Tibial nerve (tissue), 4 donors: ENCODE measurements around the gene AHCYL2. TPM values are rescaled to one million over a fixed set of nuclear protein-coding genes. Genes with fewer than 3 reads are reported as not detected.
A peak's percentile ranks its signal among the peaks of the same experiment; 100 is the strongest.

Source experiments
- DNase-seq, 2 donors: peaks; one replicate each; pipeline ENCODE4 v3.0.0-alpha.2; 2019; ENCODE audit warnings: low spot score in 2 of 2
- H3K27ac ChIP-seq, 4 donors: fragments of 200-600 bp; sonication (generic) in 3 of 4; one replicate each; pipeline ENCODE4 v1.5.1; 2017 to 2019; ENCODE audit warnings: mild to moderate bottlenecking in 1 of 4
- H3K27me3 ChIP-seq, 2 donors: fragments of 200-600 bp; sonication (generic) in 1 of 2; one replicate each; pipeline versions ENCODE4 v1.5.1 to v1.6.0; 2017 to 2019
- H3K36me3 ChIP-seq, 3 donors: fragments of 200-600 bp; sonication (generic); one replicate each; pipeline ENCODE4 v1.5.1; 2018 to 2019
- H3K4me1 ChIP-seq, 4 donors: fragments of 200-600 bp; sonication (generic) in 3 of 4; one replicate each; pipeline ENCODE4 v1.5.1; 2017 to 2019
- H3K4me3 ChIP-seq, 4 donors: fragments of 200-600 bp; sonication (generic) in 3 of 4; one replicate each; pipeline ENCODE4 v1.5.1; 2017 to 2019; ENCODE audit warnings: mild to moderate bottlenecking in 1 of 4, moderate library complexity in 1 of 4
- H3K9me3 ChIP-seq, 4 donors: fragments of 200-600 bp; sonication (generic) in 3 of 4; one replicate each; pipeline ENCODE4 v1.5.1; 2017 to 2019
- CTCF ChIP-seq, 5 experiments: fragments of 200-600 bp in 3 of 5; fragments of 450-650 bp in 2 of 5; sonication (generic) in 3 of 5; IDR thresholded peaks; one replicate each; pipeline ENCODE4 v1.5.1; 2016 to 2019; ENCODE audit warnings: antibody characterized with exemption in 5 of 5, mild to moderate bottlenecking in 3 of 5, moderate library complexity in 2 of 5
- EP300 ChIP-seq, 2 donors: sonication (generic); formaldehyde crosslinking; IDR thresholded peaks; one replicate each; pipeline ENCODE4 v1.6.1; 2017; ENCODE audit warnings: antibody characterized with exemption in 2 of 2, mild to moderate bottlenecking in 1 of 2
- POLR2A ChIP-seq, 2 donors: fragments of 450-650 bp; IDR thresholded peaks; one replicate each; pipeline ENCODE4 v1.6.1; 2017; ENCODE audit warnings: antibody characterized with exemption in 2 of 2, mild to moderate bottlenecking in 2 of 2, moderate library complexity in 2 of 2
- WGBS, 2 donors: methylation state at CpG; one replicate each; pipeline ENCODE4 v1.1.5; 2018; 5-methylcytosine and 5-hydroxymethylcytosine counted together
- total RNA-seq, 4 donors: library from RNA; depleted of rRNA; stranded (reverse); fragments of >200 nt; gene quantifications; one replicate each; pipeline ENCODE4 v1.1.0, GENCODE V29; 2016

Gene AHCYL2
- total RNA-seq, 4 donors from 2014 or later, result 21.6 to 42.9 (median 30.9) TPM

DNA sequence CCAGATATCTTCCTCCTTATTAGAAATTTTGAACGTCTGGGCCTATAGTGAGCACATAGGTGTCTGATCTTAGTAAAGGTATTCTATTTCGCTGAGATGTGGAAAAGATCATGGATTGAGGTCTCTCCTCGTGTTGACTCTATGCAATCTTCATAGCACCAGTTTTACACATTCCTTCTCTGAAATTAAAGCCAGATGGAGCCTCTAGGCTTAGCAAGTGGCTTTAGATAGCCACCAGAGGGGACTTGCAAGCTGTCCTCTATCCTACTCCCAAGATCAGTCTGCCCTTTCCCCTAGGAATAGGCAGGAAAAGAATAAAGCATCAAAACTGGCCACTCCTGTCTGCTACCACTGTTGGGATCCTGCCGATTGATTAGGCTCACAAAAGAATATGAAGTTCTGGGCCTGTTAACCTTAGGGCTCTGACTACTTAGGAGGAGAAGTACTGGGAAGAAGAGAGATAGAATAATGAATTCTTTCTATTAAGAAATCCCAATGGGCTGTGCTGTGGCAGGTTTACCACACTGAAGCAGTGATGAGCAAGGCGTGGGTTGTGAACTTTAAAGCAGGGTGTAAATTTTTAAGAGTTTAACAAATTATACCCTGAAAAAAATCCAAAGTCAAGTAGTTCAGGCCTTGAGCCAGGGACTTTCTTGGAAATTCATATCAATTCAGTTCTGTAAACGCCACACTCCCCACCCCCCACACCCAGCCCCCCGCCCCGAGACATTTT is 207.2 kb downstream of the AHCYL2 start:
- H3K4me3 ChIP-seq, result no peak overlapping the region
- peaks cover 0 to 18% of the 10 kb centered on the region in 2 donors for H3K27me3 ChIP-seq
- WGBS, 2 donors, result 67 to 74% methylated on average over 8 of the region's 8 CpGs
- H3K9me3 ChIP-seq, result no peaks in the 10 kb centered on the region
- no peak for DNase-seq
- no peak overlapping the region for H3K27ac ChIP-seq
- TF ChIP-seq POLR2A (IDR thresholded peaks at IDR 0.05) (no peak), CTCF (IDR thresholded peaks at IDR 0.05) (no peak), EP300 (IDR thresholded peaks at IDR 0.05) (no peak)
- H3K36me3 ChIP-seq, result peaks cover 0 to 25% (median 0%) of the 10 kb centered on the region in 3 donors
- H3K4me1 ChIP-seq, result peaks cover 0 to 17% (median 8%) of the 10 kb centered on the region in 4 donors

- peak within 1 kb of the TSS; percentile 56 to 77 (median 66) for H3K4me3 ChIP-seq
- TF ChIP-seq EP300 (IDR thresholded peaks at IDR 0.05) (peak in 1 of 2 donors; percentile 55), CTCF (IDR thresholded peaks at IDR 0.05) (peak in 1 of 5 experiments; percentile 31), POLR2A (IDR thresholded peaks at IDR 0.05) (no peak)
- peaks cover 0 to 6% (median 0%) of the 10 kb centered on the region in 3 donors for H3K36me3 ChIP-seq
- H3K4me1 ChIP-seq, result peaks cover 0 to 17% (median 8%) of the 10 kb centered on the region in 4 donors
- peaks cover 0 to 18% of the 10 kb centered on the region in 2 donors for H3K27me3 ChIP-seq
- WGBS, 2 donors, result 0 to 1% methylated on average over 31 to 68 of the region's 75 CpGs
- no peaks in the 10 kb centered on the region for H3K9me3 ChIP-seq
- H3K27ac ChIP-seq, result peak within 1 kb of the TSS in 2 of 4 donors; percentile 13 to 31
- DNase-seq, result peak; percentile 87 to 89
Measured at GRCh38 chr7:129433847-129434674, 209.2 kb downstream of the AHCYL2 start, which contains the start of gene STRIP2. TSS of gene STRIP2 (plus strand) at chr7:129434432. CDS start at chr7:129434473, 41 bp downstream.

GRCh38 chr7:129434675-129435318 is 210.0 kb downstream of the AHCYL2 start:
- peak overlapping the region in 2 of 4 donors; percentile 13 to 31 for H3K27ac ChIP-seq
- 1 to 2% methylated on average over 32 to 39 of the region's 44 CpGs for WGBS, 2 donors

DNA sequence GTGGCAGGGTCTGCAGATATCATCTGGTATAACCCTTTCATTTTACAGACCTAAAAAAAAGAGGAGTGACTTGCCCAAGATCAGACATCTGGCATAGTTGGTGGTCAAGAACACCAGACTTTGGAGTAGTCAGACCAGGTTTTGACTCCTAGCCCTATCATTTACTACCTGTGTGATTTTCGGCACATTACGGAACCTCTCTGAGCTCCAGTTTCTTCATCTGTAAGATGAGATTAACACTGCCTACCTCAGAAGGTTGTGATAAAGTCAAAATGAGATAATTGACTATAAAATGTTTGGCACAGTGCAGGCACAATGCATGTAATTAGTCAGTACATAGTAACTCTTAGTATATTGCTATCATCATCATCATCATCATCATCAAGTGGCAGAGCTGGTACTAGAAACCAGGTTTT is 210.6 kb downstream of the AHCYL2 start:
- TF ChIP-seq EP300 (IDR thresholded peaks at IDR 0.05) (no peak), CTCF (IDR thresholded peaks at IDR 0.05) (no peak), POLR2A (IDR thresholded peaks at IDR 0.05) (no peak)
- Histone ChIP-seq H3K36me3 (no peaks in the 10 kb centered on the region), H3K4me1 (peaks cover 0 to 17% (median 8%) of the 10 kb centered on the region in 4 donors), H3K27me3 (peaks cover 0 to 18% of the 10 kb centered on the region in 2 donors), H3K27ac (no peak overlapping the region), H3K4me3 (peak overlapping the region in 1 of 4 donors; percentile 70), H3K9me3 (no peaks in the 10 kb centered on the region)
- DNase-seq, result no peak
- whole genome bisulfite sequencing, 2 donors, result 89 to 94% methylated on average over 2 of the region's 2 CpGs

More at GRCh38 chr7:129434675-129435318, 210.0 kb downstream of the AHCYL2 start:
- peak overlapping the region; percentile 56 to 77 (median 66) for H3K4me3 ChIP-seq
- peaks cover 0 to 18% of the 10 kb centered on the region in 2 donors for H3K27me3 ChIP-seq
- H3K4me1 ChIP-seq, result peaks cover 0 to 17% (median 8%) of the 10 kb centered on the region in 4 donors
- DNase-seq, result no peak
- H3K36me3 ChIP-seq, result no peaks in the 10 kb centered on the region
- no peak for TF ChIP-seq EP300 (IDR thresholded peaks at IDR 0.05)
- no peak for TF ChIP-seq POLR2A (IDR thresholded peaks at IDR 0.05)
- TF ChIP-seq CTCF (IDR thresholded peaks at IDR 0.05), result no peak
- no peaks in the 10 kb centered on the region for H3K9me3 ChIP-seq
